NCI-H187 (cell line): ENCODE results near the gene MEIS1.

Source experiments
- DNase-seq, 2 experiments: peaks; one replicate each; lab custom pipeline; 2025; lab: John Stamatoyannopoulos, UW

Gene MEIS1

GRCh38 chr2:66535574-66536289 lies 100.8 kb downstream of the MEIS1 start:
- DNase-seq, result no peak

- no peak for DNase-seq
These were observed 101.4 kb downstream of the MEIS1 start for GRCh38 chr2:66536290-66536673.

DNA sequence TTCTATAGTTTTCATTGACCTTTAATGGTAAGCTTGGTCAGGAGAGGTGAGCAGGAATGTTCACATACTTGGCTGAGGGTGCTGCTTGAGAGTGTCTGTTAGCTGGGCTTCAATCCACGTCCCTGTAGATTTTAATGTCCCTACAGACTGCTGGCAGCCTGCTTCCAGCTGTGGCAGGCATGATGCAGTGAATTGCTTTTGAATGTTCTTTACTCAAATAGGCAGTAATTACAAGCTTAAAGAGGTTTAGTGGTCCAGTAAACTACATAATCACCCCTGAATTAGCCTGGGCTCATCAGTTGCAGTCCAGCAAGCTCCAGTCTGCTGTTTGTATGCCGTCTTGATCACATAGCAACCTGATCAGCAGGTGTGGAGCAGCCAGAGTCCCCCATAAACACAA lies 102.1 kb downstream of the MEIS1 start:
- no peak for DNase-seq

- DNase-seq, result no peak
These were observed 103.4 kb downstream of the MEIS1 start for GRCh38 chr2:66538291-66538690.

GRCh38 chr2:66539452-66539851 lies 104.5 kb downstream of the MEIS1 start:
- DNase-seq, result no peak

- no peak for DNase-seq
These were observed 106.7 kb downstream of the MEIS1 start for GRCh38 chr2:66541646-66542045.

GRCh38 chr2:66543257-66543767 lies 108.4 kb downstream of the MEIS1 start:
- DNase-seq, result no peak

DNA sequence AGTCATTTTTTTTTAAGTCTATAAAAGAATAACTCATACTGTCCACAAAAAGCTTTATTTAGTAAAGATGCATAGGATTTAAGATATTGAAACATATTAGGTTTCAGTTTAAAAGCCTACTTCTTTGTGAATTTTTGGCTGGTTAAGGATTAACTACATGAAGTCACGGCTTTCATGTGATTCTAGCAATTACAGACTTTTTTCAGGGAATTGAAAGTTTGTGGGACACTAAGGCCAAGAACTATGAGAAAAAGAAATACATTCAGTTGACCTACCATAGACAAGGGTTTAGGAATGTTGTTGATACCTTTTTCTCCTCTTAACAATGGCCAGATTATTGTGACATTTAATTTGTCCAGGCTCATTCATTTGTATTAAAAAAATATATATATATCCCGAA lies 109.3 kb downstream of the MEIS1 start:
- DNase-seq, result no peak

- no peak for DNase-seq
These were observed 110.3 kb downstream of the MEIS1 start for GRCh38 chr2:66545258-66545657.

DNA sequence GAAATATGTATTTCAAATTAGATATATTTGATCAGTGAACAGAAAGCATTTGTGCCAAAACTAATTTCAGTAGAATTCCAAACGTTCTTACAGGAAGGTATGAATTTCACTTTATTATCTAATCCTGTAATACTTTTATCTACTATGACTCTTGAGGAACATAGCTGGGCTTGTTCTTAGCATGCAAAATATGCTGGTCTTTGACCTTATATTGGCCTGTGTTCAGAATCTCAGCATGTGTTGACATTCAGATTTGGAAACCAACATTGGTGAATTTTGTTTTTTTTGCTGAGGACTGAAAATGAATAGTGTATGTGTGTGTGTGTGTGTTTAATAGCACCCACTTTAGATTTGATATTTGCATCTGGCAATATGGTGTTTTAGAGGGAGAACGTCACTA lies 112.2 kb downstream of the MEIS1 start:
- DNase-seq, result no peak

DNA sequence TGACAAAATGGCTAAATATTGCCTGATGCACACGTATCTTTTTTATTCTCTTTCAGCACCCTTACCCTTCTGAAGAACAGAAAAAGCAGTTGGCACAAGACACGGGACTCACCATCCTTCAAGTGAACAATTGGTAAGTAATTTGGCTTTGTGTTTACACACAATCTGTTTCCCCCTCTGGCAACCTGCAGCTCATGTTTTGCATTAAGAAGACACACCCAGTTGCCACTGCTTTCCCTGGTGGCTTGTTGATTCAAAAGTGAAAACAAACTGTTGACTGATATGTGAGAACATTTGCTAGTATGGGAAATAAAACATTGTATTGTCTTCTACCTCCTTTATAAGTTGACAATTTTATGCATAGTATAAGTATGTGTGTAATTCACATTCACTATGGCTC lies 113.0 kb downstream of the MEIS1 start:
- no peak for DNase-seq

DNA sequence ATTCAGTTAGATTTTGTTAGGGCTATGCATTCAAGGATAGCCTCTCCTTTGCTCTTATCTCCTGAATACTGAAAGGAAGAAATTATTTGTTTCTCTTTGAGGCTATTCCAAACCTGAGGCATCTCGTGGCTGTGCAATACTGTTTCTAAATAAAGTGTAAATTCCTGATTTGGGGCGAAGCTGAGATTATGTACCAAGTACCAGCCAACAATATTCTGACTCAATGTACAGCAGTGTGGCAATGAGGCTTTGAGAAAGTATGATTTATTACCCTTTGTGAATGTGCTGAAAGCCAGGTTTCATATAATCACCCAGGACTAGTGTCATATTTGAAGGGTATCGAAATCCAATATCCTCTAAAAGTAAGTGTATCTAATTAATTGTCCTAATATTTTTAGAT lies 113.5 kb downstream of the MEIS1 start:
- no peak for DNase-seq

DNA sequence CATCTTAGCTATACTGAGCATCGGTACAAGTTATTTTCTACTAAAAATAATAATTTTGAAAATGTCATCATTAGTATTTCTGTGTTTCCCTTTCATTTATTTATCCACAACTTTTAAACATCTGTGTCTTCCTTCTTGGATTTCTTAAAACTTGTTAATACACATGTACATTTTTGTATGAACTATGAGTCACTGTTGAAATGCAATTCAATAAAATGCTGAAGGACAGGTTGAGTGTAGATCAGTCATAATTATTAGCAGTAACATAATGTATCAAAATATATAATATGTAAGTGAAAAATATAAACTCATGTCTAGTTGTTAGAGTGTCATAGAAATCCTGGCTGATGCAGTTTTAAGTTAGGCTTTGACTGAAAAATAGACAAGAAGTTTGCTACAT lies 115.9 kb downstream of the MEIS1 start:
- DNase-seq, result no peak

DNA sequence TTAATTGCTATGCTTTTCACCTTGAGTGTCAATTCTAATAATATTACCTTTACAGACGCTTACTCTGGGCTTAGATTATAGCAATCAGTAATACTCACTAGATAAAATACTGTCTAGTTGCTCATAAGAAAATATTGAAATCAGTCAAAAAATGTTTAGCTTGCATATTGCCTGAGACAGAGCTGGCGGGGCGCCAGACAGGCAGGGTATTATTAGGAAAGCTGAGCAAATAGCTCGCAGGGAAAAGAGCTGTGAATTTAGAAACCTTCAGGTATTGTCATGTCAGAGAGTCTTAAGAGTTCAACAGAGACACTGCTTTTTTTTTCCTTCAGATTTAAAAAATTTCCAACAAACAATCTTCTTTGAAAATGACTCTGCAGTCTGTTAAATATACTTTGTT lies 118.4 kb downstream of the MEIS1 start:
- no peak for DNase-seq

GRCh38 chr2:66555091-66555490 lies 120.2 kb downstream of the MEIS1 start:
- no peak for DNase-seq

DNA sequence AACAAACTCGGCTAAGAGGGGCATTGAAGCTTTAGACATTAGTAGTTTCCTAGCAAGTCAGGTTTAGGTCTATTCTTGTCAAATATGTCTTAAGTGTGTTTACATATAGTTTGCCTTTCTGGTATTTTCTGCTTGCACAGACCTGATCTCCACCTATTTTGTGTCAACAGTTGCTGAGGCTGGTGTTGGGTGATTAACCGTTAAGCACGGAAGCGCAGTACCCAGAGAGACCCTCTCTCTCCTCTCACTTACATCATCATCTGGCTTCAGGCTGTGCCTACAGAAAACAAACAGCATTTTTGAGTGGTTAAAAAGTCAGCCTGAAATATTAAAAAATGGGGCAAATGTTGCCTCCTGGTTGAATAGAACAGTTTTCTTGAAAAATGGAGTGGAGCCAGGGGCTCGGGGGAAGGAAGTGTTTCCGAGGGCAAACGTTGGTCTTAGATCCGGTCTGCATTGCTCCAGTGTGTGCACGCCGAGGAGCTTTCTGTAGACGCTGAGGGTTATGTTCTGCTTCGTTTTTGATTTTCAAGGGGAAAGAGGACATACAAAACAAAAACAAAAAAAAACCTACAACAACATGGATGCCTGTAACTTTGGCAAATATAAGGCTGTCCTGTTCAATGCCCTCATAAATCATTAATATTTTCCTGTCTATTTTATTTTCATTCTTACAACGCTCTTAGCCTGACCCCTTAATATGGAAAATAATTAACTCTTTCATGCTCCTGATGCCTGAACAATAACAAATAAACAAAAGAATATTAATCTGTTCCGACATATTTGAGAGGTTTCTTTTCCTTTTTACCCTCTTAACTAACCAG lies 120.8 kb downstream of the MEIS1 start:
- DNase-seq, result no peak

- no peak for DNase-seq
These were observed 124.7 kb downstream of the MEIS1 start for GRCh38 chr2:66559672-66560071.

DNA sequence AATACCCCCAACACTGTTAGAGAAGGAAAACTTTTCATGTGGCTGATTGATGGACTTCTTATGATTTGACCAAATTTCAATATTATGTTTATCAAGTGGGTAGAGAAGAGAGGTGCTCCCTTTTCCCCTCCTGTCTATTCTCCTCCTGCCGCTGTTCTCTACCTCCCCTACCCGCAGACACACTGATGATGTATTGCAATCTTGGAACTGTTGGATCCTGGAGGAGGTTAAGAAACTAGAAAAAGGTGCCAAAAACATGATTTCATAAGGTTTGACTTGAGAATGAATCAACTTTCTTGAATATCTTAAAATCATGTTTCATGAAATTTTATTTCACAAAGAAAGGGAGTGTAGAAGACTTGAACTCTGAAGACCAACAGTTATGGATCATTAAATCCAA lies 125.8 kb downstream of the MEIS1 start:
- DNase-seq, result no peak

DNA sequence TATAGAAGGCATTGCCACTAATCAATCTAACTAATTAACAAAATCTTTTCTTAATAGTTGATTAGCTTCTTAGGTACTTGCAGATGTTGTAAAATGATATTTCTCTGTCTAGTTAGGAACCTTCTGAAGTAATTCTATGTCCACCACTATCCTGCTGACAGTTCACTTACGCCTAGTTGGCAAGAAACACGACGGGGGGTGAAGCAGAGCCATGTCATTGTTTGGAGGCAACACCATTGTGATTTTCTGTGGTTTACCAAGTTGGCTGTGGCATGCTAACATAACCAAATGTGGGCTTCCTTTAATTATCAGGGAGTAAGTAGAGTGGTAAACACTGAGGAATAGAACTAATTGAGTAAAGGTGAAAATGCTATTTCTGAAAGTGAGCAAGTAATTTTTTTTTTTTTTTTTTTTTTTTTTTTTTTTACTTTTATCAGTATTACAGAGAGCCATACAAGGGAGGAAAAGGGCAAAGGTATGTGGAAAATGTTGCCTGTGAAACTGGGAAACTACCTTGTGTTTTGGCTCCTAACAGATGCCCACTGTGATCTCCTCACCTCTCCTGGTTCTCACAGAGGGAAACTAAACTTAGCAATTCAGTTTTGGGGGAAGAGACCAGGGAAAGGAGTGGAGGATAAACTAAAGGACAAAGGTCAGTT lies 126.8 kb downstream of the MEIS1 start:
- no peak for DNase-seq

DNA sequence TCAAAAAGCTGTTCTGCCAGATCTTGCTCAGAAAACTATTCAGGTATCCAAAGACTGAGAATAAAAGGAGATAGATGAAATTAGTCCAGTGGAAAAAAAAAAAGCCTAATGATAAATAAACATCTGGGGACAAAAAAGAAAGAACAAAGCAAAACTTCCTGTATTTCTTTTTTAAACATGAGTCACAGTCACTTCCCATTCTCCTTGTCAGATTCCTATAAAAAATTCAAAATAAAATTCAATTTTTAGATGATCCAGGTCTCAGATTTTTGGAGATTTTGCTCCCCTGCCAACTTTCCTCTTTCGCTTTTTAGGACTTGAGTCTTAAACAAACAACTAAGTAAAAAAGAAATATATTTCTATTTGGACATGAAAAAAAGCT lies 127.4 kb downstream of the MEIS1 start:
- no peak for DNase-seq

GRCh38 chr2:66563473-66563872 lies 128.5 kb downstream of the MEIS1 start:
- no peak for DNase-seq

DNA sequence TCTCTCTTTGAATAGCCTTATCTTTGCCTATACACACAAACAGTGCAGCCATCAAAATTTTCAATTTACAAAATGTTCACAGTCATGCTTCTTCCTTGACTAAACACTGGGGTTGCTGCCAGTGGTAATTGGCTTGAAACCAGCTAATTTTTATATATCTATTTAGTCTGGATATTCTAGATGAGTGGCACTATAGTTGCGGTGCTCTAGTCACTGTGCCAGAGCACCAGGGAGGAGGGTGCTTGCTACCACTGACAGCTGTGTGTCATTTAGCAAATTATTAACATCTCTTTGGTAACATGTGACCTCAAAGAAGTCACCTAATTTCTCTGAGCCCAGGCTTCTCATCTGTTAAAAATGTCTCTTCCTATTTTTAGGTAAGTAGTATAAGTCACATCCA lies 130.4 kb downstream of the MEIS1 start:
- DNase-seq, result no peak
